IPS-NIHi7 (cell line): ENCODE results near the gene RUNX2.

ENCODE experiments used
- DNase-seq: peaks from one replicate; pipeline ENCODE4 v3.0.0; 2012; ENCODE audit warnings: mixed read lengths; ENCODE audit errors: extremely low spot score

Gene RUNX2

DNA sequence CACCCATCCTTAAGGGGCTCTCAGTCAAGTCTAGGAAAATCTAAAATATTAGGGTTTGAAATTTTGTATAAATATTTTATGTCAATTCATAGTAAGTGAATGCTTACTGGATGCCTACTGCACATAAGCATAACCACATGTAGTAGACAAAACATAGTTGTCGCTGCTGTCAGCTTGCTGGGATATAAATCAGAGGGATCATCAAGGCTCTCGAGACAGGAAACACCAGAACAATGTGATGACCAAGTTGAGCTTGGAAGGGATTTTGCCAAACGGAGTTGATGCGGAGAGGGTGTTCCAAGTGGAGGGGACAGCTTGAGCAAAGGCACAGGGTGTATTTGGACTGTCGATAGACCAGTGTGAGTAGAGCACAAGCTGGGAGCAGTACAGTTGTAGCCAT lies 155.4 kb downstream of the RUNX2 start:
- no peak for DNase-seq

DNA sequence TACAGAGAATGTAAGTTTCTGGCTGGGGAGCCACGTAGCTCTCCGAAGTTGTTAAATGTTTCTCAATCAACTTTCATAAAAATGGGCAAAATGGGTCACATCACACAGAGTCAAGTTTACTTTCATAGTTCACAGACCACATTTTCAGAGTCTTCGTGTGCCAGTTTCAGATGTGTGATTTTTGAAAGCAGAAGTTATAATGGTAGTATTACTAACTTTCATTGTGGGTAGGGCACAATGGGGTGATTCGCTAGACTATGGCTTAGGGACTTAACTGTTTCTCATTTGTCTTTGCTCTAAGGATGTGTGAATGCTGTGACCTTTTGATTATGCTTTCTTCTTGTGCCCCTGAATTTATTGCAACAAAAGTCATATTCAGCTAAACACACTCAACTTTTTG lies 158.6 kb downstream of the RUNX2 start:
- no peak for DNase-seq

DNA sequence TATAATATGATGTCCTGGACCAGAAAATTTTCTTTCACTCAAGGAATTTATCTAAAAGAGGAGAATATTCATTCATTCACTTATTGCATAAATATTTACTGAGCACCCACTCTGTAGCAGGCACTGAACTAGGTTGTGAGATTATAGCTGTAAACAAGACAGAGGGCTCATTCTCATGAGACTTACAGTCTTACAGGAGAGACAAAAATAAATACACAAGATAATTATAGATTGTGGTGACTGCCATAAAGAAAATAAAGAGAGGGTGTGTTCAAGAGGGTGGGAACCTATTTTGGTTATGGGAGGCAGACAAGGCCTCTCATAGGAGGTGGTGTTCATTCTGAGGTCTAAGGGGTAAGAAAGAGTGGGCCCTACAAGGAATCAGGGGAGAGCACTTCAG lies 159.5 kb downstream of the RUNX2 start:
- no peak for DNase-seq

DNA sequence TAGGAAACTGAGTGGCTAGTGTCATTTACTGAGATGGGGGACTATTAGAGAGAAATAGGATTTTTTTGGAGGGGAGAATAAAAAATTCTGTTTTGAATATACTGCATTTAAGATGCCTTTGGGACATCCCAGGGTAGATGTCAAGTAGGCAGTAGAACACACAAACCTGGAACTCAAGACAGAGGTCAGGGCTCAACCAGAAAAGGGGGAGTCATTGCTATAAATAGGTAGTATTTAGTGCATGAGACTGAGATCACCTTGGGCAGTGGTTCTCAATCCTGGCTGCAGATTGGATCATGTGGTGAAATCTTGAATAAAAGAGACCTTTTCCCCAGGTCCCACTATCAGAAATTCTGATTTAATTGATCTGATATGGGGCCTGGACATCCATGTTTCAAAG lies 160.1 kb downstream of the RUNX2 start:
- no peak for DNase-seq

DNA sequence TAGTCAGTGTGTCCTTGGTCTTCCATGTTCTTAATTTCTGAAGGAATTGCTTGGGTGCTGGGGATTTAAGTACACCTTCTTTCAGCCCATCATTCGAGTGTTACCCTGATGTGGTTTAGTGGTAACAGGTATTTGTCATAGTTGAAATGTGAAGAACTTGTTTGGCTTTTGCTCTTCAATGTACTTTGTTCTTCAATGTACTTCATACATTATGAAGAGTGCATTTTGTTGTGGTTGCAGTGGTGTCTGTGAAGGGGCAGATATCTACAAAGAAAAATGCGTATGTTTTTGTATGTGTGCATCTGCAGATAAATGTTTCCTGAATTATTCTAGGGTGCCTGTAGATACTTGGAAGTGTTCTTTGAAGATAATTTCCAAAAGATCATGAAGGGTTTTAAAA lies 160.8 kb downstream of the RUNX2 start:
- no peak for DNase-seq

DNA sequence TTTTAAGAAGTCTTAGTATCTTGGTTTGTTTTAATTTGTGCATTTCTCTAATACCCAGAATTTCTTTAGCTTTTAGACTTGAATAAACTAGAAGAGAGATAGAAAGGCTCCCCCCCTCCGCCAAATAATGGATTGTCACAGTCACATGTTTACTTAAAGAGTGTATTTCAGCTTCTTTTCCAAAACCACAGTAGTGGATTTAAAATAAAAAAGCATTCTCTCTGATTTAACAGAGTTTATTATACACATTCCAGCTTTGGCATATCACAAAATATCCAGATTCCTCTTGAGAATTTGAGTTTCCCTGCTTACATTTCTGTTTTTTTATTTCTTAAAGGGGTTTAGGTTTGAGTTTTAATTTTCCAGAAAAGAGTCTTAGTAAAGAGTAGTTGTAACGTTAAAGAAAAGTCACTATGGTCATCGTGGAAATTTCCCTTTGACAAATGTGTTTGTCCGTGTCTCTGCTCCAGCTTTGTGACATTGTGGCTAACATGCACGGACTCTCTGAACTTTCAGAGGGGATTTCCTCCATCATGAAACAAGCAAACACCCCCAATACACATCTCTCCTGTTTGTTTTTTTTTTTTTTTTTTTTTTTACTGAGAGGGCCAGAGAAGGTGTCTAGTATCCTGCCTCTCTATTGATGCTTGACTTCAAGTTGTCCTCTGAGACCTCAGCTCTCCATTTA lies 163.1 kb downstream of the RUNX2 start:
- no peak for DNase-seq

DNA sequence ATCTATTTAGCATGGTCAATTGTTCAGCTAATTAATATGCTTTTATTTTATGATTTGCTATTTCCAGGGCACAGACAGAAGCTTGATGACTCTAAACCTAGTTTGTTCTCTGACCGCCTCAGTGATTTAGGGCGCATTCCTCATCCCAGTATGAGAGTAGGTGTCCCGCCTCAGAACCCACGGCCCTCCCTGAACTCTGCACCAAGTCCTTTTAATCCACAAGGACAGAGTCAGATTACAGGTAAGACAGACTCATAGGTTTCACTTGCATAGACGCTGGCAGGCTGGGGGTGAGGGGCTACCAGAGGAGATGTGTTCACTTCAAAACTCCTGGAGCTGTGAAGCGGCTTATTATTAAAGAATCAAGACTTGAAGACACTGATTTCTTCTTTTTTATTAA lies 163.7 kb downstream of the RUNX2 start:
- DNase-seq: no peak

DNA sequence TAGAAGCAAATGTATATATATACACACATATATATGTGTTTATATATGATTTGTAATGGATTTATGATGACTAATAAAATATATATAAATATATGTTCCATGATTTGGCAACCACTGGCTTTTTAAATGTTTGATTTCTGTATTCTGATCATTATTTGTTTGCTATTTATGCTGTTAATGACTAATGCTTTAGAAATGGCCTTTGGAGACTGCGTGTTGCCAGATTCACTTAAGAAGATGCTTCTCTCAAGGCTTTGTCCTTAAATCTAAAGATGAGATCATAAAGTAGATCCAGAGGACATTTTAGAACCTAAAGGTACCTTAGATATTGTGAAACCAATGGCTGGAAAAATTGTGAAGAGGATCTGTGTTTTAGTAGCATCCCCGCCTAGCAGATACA lies 165.6 kb downstream of the RUNX2 start:
- DNase-seq: no peak

DNA sequence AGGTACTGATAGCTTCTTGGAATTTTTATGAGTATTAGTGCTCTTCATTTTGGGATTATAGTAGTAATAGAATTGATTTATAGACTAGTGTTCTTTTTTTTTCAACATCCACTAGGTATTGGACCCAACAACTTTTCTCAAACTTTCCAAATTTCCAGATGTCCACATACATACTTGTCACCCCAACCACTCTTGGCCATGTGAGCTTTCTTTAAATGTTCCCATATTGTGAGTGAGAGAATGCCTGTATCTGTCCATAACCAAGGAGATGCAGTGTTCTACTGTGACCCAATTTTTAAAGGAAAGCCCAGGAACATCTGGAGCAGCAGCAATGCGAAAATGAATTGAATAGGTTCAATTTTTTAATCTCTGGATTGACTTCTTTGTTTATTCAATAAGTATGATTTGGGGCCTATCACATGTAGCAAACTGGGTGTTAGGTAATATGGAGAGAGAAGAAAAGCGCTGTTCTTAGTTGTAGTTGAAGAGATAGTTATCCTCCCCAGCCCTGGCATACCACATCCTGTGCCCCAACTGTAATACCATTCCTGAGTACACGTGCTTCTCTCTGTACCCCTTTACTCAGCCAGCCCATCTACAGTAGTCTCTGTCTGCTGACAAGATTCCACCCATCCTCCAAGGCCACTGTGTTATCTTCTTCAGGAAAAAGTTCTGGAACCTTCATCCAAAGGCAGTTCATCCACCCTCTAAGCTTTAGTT lies 166.4 kb downstream of the RUNX2 start:
- no peak for DNase-seq

DNA sequence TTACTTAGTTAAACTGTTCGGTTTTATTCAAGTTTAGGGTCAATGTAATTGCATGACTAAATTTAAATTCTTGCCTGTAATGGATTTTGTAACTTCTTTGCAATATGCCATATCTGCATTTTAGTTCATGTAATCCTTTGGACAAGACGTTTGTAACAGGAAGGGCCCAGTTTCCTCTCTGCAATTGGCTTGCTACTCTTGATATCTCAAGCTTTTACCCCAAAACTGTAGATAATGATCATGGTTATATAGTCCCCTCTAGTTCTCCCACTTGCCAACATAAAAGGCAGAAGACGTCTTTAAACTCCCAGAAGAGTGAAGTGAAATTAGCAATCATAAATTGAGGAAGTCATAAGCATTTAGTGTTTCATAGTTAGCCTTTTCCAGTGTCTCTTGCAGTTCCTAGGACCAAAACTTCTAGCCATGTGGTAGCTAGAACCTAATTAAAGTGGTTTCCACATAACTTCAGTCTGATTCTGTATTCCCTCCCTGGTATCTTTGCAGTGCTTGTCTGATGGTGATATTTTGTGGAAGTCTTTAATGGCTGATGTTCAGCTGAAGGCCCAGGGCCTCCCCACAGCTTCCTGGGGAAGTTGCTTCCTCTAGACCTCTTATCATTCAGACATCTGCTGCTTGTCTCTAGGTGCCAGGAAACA lies 167.4 kb downstream of the RUNX2 start:
- DNase-seq: no peak

DNA sequence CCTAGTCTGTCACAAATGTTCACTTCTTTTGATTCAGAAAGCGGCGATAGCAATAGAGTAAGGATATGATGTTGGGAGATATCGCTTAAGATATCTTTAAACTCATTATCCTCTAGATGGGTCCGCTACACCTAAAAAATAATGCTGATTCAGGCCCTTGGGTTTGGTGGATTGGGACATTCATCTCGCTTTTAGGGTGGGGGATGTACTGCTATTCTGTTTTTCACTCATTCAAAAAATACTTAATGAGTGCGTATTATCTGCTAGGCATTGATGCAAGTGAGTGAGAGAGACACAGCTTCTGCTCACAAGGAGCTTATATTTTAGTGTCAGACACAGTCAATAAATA lies 167.9 kb downstream of the RUNX2 start:
- no peak for DNase-seq

DNA sequence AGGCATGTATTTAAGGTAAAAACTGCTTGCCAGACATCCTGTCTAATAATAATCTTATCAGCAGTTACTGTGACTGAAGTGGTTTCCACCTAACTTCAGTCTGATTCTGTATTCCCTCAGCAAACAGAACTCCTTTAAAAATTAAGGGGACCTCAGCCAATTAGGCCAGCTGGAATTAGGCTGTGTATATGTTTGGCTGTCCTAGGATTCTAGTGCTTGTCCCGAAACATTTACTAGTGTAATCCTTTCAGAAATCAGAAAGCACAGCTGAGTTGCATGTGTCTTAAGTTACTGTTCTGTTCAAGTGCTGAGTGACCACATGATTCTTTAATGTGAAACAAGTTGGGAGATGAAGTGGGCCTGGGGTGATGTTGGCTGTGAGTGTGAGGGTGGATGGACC lies 170.5 kb downstream of the RUNX2 start:
- DNase-seq: no peak

DNA sequence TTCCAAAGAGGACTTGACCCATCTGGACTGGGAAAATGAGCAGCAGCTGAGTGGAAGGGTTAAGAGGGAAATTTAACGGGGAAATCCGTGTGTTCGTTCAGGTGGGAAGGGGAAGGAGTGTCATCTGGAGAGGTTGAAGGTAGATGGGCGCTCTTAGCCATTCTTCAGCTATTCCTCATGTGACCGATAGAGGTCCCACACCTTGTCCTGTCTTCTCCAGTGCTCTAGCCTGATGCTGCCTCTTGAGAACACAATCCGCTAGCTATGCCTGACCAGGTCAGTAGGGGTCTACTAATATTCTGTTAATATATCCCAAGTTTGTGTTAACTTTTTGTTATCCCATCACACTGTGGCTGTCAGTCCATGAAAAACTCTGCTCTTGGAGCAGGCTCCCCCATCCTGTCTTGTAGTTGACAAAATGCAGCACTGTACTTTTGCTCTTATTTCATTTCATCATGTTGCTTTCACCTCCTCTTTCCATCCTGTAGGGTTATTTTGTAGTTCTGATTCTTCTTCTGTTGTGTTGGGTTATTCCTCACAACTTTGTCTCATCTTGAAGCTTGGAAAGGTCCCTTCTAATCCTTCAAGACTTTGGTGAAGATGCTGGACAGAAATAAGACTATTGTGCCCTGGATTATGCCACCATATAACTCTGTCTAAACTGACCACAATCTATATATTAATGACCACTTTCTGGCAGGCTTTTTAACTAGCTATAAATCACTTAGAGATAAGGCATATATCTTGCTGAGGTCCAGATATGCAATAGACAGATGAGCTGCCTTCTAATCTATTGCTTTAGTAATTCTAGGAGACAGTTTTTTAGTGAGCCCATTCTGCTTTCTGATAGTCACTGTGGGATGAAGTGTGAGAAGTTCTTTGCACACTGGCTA lies 173.0 kb downstream of the RUNX2 start:
- DNase-seq: peak; percentile 82

DNA sequence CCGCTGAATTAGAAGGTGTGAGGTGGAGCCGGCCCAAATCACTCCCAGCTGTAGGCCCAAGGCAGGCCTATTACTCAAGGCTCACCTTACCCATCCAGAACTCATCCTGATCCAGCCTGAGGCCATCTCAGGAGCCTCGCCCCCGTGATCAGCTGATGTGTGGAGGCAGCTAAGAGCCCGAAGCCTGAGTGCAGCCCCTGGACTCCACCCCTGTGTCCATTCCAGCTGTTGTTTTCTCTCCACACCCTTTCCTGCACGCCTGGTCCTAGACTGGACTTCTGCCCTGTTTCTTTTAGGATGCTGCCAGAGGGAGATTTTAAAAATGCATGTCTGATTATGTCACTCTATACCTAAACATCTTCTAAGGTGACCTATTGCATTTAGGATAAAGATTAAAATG lies 174.3 kb downstream of the RUNX2 start:
- no peak for DNase-seq

DNA sequence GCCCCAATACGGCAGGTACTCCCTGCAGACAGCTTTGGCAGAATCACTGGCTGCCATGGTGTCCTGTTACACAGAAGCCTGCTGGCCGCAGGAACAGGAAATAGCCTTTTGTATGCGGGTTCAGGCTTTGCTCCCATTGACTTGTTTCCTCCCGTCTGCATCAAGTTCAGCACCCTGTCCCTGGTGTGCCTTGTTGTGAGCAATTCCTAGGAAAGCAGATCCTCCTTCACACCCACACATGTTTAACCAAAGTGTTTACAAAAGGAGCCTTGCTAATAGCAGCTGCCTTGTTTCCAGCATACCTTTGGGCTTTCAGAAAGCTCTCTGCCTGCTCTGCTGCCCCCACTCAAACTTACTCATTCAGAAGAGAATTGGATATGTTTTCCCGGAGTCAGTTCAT lies 176.8 kb downstream of the RUNX2 start:
- DNase-seq: peak; percentile 79

DNA sequence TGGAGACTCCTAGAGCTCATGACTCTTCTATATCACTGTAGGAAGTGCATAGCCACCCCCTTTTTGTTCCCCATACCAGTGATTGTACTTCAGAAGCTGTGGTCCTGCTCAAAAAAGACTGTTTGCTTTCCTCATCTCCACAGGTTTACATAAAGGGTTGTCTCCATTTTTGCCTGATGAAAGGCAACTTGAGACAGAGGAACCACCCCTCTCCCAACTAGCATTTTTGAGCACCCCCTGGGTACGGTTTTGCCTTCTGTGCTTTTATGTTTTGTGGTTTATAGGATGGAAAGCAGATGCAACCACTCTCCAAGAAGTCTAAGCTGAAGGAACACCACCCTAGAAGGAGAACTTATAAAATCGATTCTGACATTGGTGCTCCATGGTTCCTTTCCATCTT lies 177.3 kb downstream of the RUNX2 start:
- DNase-seq: no peak

DNA sequence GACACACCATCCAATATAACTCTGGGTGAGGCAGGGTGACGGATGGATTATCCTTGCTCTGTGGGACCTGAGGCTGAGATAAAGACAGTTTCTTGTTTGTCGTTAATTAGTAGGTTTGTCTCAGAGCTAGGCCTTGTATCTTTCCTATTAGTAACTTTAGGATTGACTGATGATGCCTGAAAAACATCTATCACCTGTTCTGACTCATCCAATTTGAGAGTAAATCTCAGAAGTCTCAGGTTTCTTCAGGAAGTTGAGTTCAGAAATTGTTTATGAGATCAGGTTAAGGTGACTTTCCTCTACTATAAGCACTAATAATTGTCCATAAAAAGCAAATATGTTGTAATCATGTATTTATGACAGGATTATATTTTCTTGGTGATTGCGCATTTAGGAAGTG lies 179.1 kb downstream of the RUNX2 start:
- DNase-seq: no peak

DNA sequence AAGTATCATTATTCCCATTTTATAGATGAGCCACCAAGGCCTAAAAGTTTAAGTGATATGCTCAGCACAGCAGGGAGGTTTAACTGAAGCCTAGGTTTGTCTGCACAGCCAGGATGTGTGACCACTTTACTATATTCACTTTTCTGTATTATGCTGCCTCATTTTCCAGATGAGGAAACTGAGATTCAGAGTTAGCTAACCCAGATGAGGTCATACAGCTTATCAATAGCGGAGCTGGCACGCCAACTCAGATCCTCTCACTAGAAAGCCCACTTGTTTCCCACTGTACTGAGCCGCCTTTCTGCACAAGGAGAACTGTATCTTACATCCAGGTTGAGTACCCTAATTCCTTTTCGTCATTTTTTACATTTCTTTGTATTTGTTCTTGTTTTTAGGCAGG lies 181.3 kb downstream of the RUNX2 start:
- no peak for DNase-seq

DNA sequence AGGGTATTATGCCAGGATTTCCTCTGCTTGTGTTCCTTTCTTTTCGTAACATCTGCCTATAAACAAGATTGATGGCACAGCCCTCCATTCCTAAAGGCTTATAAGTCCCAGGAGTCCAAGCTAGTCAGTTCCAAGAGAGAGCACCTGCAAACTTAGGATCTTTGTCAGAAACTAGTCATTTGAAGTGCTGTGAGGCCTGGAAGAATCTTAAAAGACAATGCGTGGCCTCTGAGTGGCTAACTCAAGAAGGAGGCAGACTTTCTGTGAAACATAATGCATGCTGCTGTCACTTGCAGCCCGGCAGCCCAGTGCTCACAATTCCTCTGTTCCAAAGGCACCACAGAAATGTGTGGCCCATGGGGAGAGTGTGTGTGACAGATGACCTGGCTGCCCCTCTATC lies 184.6 kb downstream of the RUNX2 start:
- DNase-seq: no peak

DNA sequence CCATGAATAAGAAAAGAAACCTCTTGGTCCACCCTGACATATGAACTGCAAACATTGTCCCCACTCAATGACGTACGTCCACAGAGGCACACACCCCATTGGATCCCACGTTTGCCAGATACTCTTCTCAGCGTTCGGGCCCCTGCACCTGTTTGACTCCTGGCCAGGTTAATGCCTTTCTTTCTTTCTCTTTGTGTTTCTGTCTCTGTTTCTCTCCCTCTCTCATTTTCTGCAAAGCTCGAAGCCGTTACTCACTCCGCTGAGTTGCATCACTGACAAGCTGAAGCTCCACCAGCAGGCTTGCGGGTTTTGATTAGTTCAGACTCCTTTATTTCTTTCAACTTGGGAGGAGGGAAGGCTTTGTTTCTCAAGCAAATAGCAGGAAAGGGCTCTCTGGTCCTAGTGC lies 185.1 kb downstream of the RUNX2 start:
- peak; percentile 16 for DNase-seq

DNA sequence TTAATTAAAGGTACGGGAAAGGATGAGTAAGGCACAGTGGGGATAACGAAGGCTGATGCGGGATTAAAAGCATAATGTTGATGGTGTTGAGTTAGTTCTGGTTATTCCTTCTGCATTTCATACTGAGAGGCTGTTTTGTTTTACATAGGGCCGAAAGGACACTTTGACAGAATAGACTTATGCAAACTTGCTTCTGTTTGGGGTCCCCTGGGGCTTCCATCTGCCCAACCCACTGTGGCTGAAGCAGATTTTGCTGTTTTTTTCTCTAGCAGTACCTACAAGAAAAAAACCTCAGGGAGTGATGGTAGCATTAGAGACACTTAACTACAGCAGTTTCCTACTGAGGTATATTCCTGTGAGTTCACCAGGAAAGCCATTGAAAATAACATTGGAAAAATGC lies 185.7 kb downstream of the RUNX2 start:
- no peak for DNase-seq
